Right lobe of liver (tissue), 6 donors: ENCODE results near the gene FGF21. TPM values are rescaled to one million over a fixed set of nuclear protein-coding genes. Genes with fewer than 3 reads are reported as not detected.
"Not testable (repeated sequence)": the region's sequence is repeated elsewhere in the genome, so short reads cannot be mapped to it uniquely, and the experiment has no call there.

Experiments used
- ATAC-seq, 4 donors: fragments of 200-7000 bp; cut with Tn5 transposase; one replicate each; pipeline ENCODE4 v1.9.1; 2020; ENCODE audit warnings: mild to moderate bottlenecking in 4 of 4, moderate library complexity in 4 of 4
- DNase-seq, 3 donors: peaks; one replicate each; pipeline ENCODE4 v3.0.0-alpha.2; 2020
- H3K27ac ChIP-seq, 3 donors: fragments of 200-600 bp; one replicate each; pipeline ENCODE4 v1.8.0; 2022
- H3K27me3 ChIP-seq, 2 donors: fragments of 200-600 bp; one replicate each; pipeline ENCODE4 v1.8.0; 2022
- H3K36me3 ChIP-seq, 4 donors: fragments of 200-600 bp; sonication (generic) in 1 of 4; one replicate each; pipeline versions ENCODE4 v1.5.1 to v1.8.0; 2017 to 2022; ENCODE audit warnings: control low read depth in 1 of 4
- H3K4me1 ChIP-seq, 4 donors: fragments of 200-600 bp; sonication (generic) in 1 of 4; one replicate each; pipeline versions ENCODE4 v1.5.1 to v1.8.0; 2017 to 2022; ENCODE audit warnings: control low read depth in 1 of 4
- H3K4me3 ChIP-seq, 3 donors: fragments of 200-600 bp; one replicate each; pipeline ENCODE4 v1.8.0; 2022
- H3K9me3 ChIP-seq, 4 donors: fragments of 200-600 bp; sonication (generic) in 1 of 4; one replicate each; pipeline versions ENCODE4 v1.5.1 to v1.8.0; 2017 to 2022; ENCODE audit warnings: control low read depth in 1 of 4
- POLR2A ChIP-seq: fragments of 450-650 bp; IDR thresholded peaks from one replicate; pipeline ENCODE4 v1.6.1; 2017; ENCODE audit warnings: antibody characterized with exemption, mild to moderate bottlenecking
- WGBS: methylation state at CpG from one replicate; pipeline ENCODE4 v1.1.6; 2018; ENCODE audit warnings: low coverage, low lambda C conversion rate; ENCODE audit not compliant: insufficient coverage; ENCODE audit errors: missing lambda C conversion rate; 5-methylcytosine and 5-hydroxymethylcytosine counted together
- intact Hi-C, 2 donors: fragments of 100-400 bp; cut with DNase I; formaldehyde crosslinking; loops; one replicate each; pipeline versions ENCODE4 v1.11.2 to v1.14.1; 2022
- total RNA-seq, 6 experiments: library from RNA; depleted of rRNA in 2 of 6; stranded (reverse); fragments of >200 nt in 2 of 6; fragmentation: NEBNext Ultra II Directional in 3 of 6; extraction: Animal tissue kit (Norgen Biotek cat#: 25700) in 3 of 6; gene quantifications; one replicate each; pipeline versions ENCODE4 v1.1.0 to v1.2.4, GENCODE V29; 2016 to 2023
- TF ChIP-seq, protein P1 (sequence below), 4 donors: fragments of 200-600 bp in 3 of 4; fragments of 450-650 bp in 1 of 4; IDR thresholded peaks; one replicate each; pipeline versions ENCODE4 v1.5.1 to v1.8.0; 2016 to 2022; ENCODE audit warnings: antibody characterized with exemption in 4 of 4, mild to moderate bottlenecking in 2 of 4
- donor health status: DM: no; HTN: yes; CAD: no.
- donor health status: DM: no; HTN: no; CAD: no.
- donor health status: DM: no; HTN: no; CAD: no.
- donor health status: DM: no; HTN: yes; CAD: no.
- donor health status: DM: no; HTN: yes; CAD: no.

FGF21 gene
- total RNA-seq, 6 experiments from 2014 or later = 5.1 to 55.3 (median 32.7) TPM; not detected in 1

DNA sequence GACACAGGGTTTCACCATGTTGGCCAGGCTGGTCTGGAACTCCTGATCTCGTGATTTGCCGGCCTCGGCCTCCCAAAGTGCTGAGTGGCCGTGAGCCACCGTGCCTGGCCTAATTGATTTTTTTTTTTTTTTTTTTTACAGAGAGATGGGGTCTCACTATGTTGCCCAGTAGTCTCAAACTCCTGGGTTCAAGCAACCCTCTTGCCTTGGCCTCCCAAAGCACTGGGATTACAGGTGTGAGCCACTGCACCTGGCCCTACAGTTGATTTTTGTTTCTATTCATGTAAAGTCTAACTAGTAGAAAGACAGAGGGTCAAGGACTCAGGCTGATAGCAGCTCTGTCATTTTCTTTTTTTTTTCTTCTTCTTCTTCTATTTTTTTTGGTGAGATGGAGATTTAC is 21.8 kb downstream of the FGF21 start:
- no peak overlapping the region for H3K27ac ChIP-seq
- ATAC-seq = no peak
- H3K27me3 ChIP-seq = no peaks in the 10 kb centered on the region
- 95% methylated on average over 5 of the region's 5 CpGs for WGBS
- no peaks in the 10 kb centered on the region for H3K36me3 ChIP-seq
- H3K9me3 ChIP-seq = no peaks in the 10 kb centered on the region
- TF ChIP-seq, protein P1, sequence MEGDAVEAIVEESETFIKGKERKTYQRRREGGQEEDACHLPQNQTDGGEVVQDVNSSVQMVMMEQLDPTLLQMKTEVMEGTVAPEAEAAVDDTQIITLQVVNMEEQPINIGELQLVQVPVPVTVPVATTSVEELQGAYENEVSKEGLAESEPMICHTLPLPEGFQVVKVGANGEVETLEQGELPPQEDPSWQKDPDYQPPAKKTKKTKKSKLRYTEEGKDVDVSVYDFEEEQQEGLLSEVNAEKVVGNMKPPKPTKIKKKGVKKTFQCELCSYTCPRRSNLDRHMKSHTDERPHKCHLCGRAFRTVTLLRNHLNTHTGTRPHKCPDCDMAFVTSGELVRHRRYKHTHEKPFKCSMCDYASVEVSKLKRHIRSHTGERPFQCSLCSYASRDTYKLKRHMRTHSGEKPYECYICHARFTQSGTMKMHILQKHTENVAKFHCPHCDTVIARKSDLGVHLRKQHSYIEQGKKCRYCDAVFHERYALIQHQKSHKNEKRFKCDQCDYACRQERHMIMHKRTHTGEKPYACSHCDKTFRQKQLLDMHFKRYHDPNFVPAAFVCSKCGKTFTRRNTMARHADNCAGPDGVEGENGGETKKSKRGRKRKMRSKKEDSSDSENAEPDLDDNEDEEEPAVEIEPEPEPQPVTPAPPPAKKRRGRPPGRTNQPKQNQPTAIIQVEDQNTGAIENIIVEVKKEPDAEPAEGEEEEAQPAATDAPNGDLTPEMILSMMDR (IDR thresholded peaks at IDR 0.05) = no peak
- TF ChIP-seq POLR2A = no peak
- H3K4me1 ChIP-seq = peaks cover 0 to 25% (median 9%) of the 10 kb centered on the region in 4 donors
- intact Hi-C loops = no loop called here
- H3K4me3 ChIP-seq = no peak overlapping the region
- no peak for DNase-seq

DNA sequence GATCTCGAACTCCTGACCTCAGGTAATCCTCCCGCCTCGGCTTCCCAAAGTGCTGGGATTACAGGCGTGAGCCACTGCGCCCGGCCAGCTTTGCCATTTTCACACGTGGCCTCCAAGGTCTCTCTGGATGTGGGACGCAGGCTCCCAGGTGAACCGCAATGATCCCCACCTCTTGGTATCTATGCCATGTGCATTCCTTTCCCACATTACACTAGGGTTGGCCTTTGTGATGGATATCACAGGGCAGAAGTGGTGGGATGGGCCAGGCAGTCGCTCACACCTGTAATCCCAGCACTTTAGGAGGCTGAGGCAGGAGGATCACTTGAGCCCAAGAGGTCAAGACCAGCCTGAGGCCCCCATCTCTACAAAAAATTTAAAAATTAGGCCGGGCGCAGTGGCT is 22.4 kb downstream of the FGF21 start:
- H3K36me3 ChIP-seq = no peaks in the 10 kb centered on the region
- ATAC-seq (no peak), DNase-seq (no peak)
- H3K4me3 ChIP-seq = no peak overlapping the region
- no peaks in the 10 kb centered on the region for H3K9me3 ChIP-seq
- H3K4me1 ChIP-seq = peaks cover 0 to 26% (median 10%) of the 10 kb centered on the region in 4 donors
- no peak overlapping the region for H3K27ac ChIP-seq
- H3K27me3 ChIP-seq = no peaks in the 10 kb centered on the region
- intact Hi-C loops = no loop called here
- WGBS = 80% methylated on average over 5 of the region's 12 CpGs
- no peak for TF ChIP-seq POLR2A
- TF ChIP-seq, protein P1 (IDR thresholded peaks at IDR 0.05) = no peak

DNA sequence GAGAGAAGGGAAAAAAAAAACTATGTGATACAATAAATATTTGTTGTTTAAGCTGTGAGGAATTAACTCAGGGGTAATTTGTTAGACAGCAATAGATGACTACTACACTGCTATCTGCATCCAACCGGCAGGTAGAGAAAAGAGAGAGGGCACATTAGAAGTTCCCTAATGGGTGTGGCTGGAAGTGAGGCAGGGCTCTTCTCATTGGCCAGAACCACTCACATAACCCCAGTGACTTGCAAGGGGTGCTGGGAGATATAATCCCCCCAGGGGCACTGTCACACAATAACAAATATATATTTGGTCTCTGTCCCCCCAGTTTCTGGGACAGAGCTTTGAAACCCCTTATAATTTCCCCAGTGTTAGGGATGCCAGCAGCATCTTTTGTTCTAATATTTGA is 24.3 kb downstream of the FGF21 start:
- Histone ChIP-seq H3K4me3 (no peak overlapping the region), H3K4me1 (peaks cover 0 to 17% (median 5%) of the 10 kb centered on the region in 4 donors), H3K27ac (no peak overlapping the region), H3K27me3 (no peaks in the 10 kb centered on the region), H3K36me3 (no peaks in the 10 kb centered on the region), H3K9me3 (no peaks in the 10 kb centered on the region)
- ATAC-seq (no peak), DNase-seq (no peak)
- intact Hi-C loops = no loop called here
- no peak for TF ChIP-seq POLR2A
- TF ChIP-seq, protein P1 (IDR thresholded peaks at IDR 0.05) = no peak
- WGBS = 83% methylated on average over 1 of the region's 1 CpG

DNA sequence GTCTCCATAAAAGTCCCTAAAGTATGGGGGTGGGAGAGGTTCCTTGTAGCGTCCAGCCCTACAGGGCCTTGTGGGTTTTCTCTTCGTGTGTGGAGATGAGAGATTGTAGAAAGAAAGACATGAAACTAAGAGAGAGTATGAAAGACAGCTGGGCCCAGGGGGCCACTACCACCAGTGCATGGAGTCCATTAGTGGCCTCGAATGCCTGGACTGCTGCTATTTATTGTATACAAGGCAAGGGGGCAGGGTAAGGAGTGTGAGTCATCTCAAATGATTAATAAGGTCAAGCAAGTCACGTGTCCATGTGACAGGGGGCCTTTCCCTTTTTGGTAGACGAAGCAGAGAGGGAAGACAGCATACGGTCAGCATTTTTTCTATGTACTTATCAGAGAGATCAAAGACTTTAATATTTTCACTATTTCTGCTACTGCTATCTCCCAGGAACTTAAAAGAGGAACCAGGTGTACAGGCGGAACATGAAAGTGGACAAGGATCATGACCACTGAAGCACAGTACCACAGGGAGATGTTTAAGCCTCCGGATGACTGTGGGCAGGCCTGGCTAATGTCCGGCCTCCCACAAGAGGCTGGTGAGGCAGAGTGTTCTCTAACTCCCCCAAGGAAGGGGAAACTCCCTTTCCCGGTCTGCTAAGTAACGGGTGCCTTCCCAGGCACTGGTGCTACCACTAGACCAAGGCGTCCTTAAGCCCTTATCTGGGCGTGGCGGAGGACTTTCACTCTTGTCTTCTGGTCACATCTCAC is 25.5 kb downstream of the FGF21 start:
- ATAC-seq (peak in 3 of 4 donors; percentile 2 to 16 (median 6)), DNase-seq (no peak)

DNA sequence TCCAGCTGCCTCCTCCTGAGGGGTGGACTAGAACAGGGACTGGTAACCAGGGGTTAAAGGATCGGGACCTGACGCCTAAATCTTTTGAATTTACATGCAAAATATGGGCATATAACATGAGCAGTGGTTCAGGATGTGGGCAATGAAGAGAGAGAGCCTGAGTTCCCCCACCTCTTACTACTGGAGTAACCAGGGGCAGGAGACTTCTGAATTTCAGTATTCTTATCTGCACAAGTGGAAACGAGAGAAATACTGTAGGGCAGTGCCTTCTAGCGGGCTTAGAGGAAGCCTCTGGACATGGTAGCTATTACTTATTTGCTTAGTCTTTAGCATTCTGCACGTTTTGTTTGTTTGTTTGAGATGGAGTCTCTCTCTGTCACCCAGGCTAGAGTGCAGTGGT is 29.2 kb downstream of the FGF21 start:
- Histone ChIP-seq H3K27ac (no peak overlapping the region), H3K27me3 (no peaks in the 10 kb centered on the region), H3K9me3 (no peaks in the 10 kb centered on the region), H3K4me3 (no peak overlapping the region), H3K4me1 (peaks cover 0 to 17% (median 5%) of the 10 kb centered on the region in 4 donors), H3K36me3 (no peaks in the 10 kb centered on the region)
- TF ChIP-seq, protein P1 (IDR thresholded peaks at IDR 0.05) = peak; percentile 45 to 64 (median 60)
- TF ChIP-seq POLR2A = no peak
- ATAC-seq = peak; percentile 41 to 65 (median 54)
- 29% methylated on average over 5 of the region's 5 CpGs for WGBS
- no peak for DNase-seq
- intact Hi-C loops = no loop called here

More for the DNA sequence above, 25.5 kb downstream of the FGF21 start:
- no peaks in the 10 kb centered on the region for H3K27me3 ChIP-seq
- no peak for TF ChIP-seq POLR2A
- peaks cover 0 to 17% (median 5%) of the 10 kb centered on the region in 4 donors for H3K4me1 ChIP-seq
- no peaks in the 10 kb centered on the region for H3K9me3 ChIP-seq
- no peaks in the 10 kb centered on the region for H3K36me3 ChIP-seq
- 37% methylated on average over 8 of the region's 14 CpGs for WGBS
- H3K4me3 ChIP-seq = no peak overlapping the region
- intact Hi-C loops = no loop called here
- peak overlapping the region; percentile 47 to 67 (median 65) for H3K27ac ChIP-seq

DNA sequence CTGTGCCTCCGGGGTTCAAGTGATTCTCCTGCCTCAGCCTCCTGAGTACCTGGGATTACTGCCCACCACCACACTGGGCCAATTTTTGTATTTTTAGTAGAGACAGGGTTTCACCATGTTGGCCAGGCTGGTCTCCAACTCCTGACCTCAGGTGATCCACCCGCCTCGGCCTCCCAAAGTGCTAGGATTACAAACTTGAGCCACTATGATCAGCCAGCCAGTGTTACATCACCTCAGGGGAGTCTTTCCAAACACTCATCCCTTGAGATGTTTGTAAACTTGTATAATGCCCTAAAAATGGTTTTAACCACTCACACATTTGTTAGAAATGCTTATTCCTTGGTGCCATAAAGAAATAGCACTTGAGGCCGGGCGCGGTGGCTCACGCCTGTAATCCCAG is 31.1 kb downstream of the FGF21 start:
- H3K27ac ChIP-seq, ATAC-seq, intact Hi-C loops, H3K27me3 ChIP-seq, H3K4me3 ChIP-seq, H3K9me3 ChIP-seq, H3K36me3 ChIP-seq, DNase-seq: not testable (repeated sequence)
- WGBS = 80% methylated on average over 7 of the region's 7 CpGs
- H3K4me1 ChIP-seq = peaks cover 0 to 12% (median 5%) of the 10 kb centered on the region in 4 donors

DNA sequence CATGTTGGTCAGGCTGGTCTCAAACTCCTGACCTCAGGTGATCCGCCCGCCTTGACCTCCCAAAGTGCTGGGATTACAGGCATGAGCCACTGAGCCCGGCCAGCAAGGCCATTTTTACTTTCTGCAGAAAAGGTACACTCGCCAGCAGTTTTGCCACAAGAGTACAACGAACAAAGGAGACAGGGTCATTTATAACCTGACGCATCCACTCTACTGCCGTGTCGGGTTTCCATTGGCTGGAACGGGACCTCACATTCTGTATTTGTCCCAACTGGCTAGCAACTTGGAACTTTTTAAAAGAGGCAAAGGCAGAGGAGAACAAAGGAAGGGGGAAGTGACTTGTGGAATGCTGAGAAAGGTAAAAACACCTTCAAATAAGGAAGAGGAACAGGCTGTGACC is 32.0 kb downstream of the FGF21 start:
- H3K9me3 ChIP-seq, H3K4me3 ChIP-seq, H3K4me1 ChIP-seq, ATAC-seq, DNase-seq, intact Hi-C loops, H3K36me3 ChIP-seq, H3K27ac ChIP-seq, H3K27me3 ChIP-seq: not testable (repeated sequence)
- whole genome bisulfite sequencing = 83% methylated on average over 8 of the region's 9 CpGs
